ENCODE results near the gene ATL2.

Gene ATL2

GRCh38 chr2:38255211-38255610 lies 121.9 kb downstream of the ATL2 start:
- no peak for DNase-seq (ENCODE audit: extremely low read depth in 1 of 2, low read depth in 1 of 2)

- DNase-seq (ENCODE audit: extremely low read depth in 1 of 2, low read depth in 1 of 2), result no peak
Measured at GRCh38 chr2:38254796-38255195, 122.3 kb downstream of the ATL2 start.

GRCh38 chr2:38251940-38252339 lies 125.1 kb downstream of the ATL2 start:
- no peak for DNase-seq (ENCODE audit: extremely low read depth in 1 of 2, low read depth in 1 of 2)

DNA sequence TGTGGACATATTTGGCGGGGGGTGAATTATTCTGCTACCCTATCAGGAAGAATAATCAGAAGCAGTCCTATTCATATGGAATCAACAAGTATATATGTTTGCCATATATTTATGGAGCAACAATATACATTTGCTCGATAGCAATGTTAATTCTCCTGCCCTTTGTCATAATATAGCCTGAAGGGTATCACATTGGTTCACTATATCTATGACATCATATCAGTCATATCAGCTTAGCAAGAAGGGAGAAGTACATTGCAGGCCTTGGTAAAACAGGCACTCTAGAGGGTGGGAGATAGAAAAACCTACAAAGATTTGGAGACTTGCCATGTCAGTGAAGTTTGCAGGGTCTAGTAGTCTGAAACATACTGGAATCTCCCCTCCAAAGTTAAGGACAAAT lies 128.4 kb downstream of the ATL2 start:
- no peak for DNase-seq (ENCODE audit: extremely low read depth in 1 of 2, low read depth in 1 of 2)

DNA sequence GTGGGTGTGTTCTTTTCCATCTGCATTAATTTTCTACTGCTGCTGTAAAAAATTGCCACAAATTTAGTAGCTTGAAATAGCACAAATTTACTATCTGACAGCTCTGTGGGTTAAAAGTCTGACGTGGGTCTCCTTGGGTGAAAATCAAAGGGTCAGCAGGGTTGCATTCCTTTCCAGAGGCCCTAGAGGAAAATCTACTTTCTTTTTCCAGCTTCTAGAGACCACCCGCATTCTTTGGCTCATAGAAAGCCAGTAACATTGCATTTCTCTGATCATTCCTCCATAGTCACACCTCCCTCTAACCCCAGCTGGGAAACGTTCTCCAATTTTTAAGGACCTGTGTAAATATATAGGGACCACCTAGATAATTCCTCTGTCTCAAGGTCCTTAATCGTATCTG lies 128.8 kb downstream of the ATL2 start:
- DNase-seq (ENCODE audit: extremely low read depth in 1 of 2, low read depth in 1 of 2), result no peak

DNA sequence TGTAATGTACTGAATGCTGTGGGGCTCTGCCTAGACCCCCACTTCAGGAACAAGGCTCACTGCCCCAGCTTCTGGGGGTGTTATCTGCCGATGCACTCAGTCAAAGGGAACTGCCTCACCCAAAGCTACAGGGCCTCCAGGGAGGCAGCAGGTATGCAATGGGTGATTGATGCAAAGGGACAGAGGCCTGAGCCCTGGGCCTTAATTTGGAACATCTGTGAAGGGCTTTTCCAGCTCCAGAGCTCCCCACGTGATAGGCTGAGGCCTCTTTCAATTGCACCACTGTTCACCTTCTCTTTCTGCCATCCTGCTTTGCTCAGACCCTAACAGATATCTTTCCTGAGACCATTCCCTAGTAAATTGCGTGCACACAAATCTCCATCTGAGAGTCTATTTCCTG lies 131.0 kb downstream of the ATL2 start:
- DNase-seq (ENCODE audit: extremely low read depth in 1 of 2, low read depth in 1 of 2), result no peak

DNA sequence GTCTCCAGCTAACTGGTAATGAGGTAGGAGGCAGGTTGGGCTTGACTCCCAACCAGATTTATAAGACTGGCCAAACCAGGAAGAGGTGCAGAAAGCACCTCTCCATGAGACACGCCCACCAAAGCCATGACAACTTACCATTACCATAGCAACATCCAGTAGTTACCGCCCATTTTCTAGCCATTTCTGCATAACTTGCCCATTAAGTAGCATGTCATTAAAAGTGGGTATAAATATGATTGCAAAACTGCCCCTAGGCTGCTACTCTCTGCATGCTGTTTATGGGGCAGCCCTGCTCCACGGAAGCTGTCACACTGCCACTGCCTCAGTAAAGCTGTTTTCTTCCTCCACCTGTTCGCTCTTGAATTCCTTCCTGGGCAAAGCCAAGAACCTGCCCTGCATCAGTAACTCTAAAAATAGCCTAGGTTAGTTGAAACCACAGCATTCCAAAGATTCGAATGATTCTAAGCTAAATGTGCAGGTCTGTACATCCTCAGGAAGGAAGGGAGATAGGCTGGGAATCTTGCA lies 131.9 kb downstream of the ATL2 start:
- no peak for DNase-seq (ENCODE audit: extremely low read depth in 1 of 2, low read depth in 1 of 2)

DNA sequence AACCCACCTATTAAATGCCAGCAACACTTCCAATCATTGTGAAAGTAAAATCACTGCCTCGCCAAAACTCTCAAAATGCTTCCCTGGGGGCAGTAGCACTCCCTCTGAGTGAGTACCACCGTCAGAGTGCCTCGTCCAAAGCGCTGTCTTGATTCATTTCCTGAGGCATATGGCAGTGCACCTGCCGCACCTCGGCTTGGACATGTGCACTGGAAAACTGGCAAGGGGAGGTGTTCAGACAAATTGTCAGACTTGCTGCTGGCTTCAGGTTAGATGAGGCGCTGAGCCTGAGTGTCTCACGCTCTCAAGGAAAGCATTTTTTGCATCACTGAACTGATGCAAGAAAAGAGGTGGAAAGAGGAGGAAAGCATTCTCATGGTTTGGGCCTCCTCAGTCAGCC lies 132.8 kb downstream of the ATL2 start:
- DNase-seq (ENCODE audit: extremely low read depth in 1 of 2, low read depth in 1 of 2), result no peak
